ENCODE data around the gene DNAJC18.
"Not testable (repeated sequence)": the region's sequence is repeated elsewhere in the genome, so short reads cannot be mapped to it uniquely, and the experiment has no call there.

Gene DNAJC18

GRCh38 chr5:139426203-139426885 lies 13.0 kb downstream of the DNAJC18 start:
- no peak for DNase-seq (ENCODE audit: low read depth)

DNA sequence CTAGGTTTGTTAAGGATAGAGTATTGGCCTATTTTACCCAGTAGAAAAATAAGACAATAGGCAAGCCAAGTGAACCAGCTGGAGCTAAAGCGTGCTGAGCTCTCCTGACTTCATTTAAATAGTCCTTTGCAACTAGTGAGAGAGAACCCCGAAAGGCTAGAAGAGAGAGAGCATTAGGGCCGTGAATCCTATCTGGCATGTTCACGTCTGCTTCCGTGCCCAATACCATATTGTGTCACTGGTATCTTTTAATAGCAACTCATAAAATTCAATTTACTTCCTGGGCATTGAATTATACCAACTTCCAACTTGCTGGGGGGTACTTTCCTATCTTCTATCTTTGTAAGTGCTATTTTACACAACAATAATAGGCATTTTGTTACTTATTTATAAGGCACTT lies 13.8 kb downstream of the DNAJC18 start:
- DNase-seq (ENCODE audit: low read depth) = no peak

- peak; percentile 74 for DNase-seq (ENCODE audit: low read depth)
Observed at GRCh38 chr5:139422307-139422893, 16.9 kb downstream of the DNAJC18 start.

- no peak for DNase-seq (ENCODE audit: low read depth)
Observed at GRCh38 chr5:139419226-139420192, 19.8 kb downstream of the DNAJC18 start.

- DNase-seq (ENCODE audit: low read depth) = no peak
Observed at GRCh38 chr5:139418793-139419192, 20.5 kb downstream of the DNAJC18 start.

GRCh38 chr5:139417214-139417613 lies 22.1 kb downstream of the DNAJC18 start:
- DNase-seq (ENCODE audit: low read depth) = no peak

GRCh38 chr5:139416651-139417050 lies 22.7 kb downstream of the DNAJC18 start:
- no peak for DNase-seq (ENCODE audit: low read depth)

GRCh38 chr5:139415869-139416268 lies 23.5 kb downstream of the DNAJC18 start:
- no peak for DNase-seq (ENCODE audit: low read depth)

DNA sequence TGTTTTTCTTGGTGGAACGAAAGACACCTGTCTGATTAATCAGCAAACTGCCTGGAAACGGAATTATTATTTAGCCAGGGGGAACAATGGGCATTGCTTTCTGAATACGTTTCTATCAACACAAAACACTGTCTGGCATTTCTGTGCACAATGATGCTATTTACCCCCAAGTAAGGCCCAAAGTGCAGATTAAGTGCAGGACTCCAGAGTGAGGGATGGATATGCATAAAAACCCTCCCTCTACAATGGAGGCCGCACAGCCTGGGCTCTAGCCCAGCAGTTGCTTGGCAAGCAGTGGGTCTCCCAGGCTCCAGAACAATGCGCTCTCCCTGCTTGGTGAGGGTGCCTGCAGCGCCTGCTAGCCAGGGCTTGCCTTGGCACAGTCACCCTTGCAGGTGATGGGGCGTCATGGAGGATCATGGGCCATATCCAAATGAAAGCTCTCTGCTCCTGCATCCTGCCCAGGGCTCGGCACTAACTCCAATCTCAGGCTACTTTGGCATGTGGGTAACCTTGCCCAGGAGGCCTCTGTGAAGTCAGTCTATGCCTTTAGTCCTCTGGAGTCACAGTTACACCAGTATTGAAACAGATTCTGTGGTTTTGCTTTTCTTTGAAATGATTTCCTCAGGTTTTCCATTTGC lies 24.0 kb downstream of the DNAJC18 start:
- no peak for DNase-seq (ENCODE audit: low read depth)

- DNase-seq (ENCODE audit: low read depth) = no peak
Observed at GRCh38 chr5:139414581-139415130, 24.7 kb downstream of the DNAJC18 start.

GRCh38 chr5:139413963-139414362 lies 25.4 kb downstream of the DNAJC18 start:
- DNase-seq (ENCODE audit: low read depth) = no peak

DNA sequence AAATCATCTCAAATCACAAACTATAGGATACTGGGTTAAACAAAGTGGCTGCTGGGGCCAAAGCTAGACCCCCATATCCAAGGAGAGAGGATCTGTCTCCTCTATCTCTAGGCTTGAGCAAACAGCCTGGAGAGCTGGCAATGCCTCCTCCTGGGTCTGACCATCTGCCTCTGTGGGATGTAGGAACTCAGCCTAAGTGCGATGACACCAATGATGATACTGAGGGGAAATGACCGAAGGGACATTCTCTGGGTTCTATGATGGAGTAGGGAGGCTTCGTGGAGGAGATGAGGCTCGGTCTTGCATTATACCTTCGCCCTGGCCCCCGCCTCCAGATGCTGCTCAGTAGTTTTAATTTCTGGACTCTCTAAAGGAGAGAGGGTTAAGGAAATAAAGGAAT lies 26.2 kb downstream of the DNAJC18 start:
- DNase-seq (ENCODE audit: low read depth) = no peak

DNA sequence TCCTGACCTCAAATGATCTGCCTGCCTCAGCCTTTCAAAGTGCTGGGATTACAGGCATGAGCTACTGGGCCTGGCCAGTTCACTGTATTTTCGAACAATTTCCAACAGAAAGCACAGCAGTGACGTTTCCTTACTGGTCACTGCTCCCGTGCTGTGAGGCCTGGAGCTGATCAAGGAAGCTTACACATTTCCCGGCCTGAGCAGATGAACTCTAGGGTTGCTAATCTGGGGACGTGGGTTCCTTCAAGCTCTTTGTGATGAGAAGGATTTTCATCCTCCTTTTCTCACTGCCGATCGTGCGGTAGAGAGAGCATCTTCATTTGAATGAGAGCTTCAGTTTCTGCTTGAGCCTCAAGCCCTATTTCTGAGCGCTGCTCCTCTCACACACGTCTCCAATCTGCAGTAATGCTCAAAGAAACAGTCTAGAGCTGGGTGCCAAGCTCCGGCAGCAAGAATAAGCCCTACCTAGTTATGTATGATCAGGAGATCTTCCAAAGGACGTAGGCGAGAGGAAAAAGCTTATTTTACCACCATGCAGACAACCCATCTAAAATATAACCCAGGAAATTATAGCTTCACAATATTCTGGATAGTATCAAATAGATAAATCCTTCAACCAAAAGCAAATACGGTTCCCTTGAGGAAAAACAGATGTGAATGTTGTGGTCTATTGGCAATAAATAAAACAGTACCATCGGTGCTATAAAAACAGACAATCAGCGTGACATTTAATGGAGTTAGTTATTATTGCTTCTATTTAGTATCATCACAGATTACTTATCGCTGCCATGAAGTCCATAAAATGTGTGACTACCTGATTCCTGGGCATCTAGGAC lies 28.1 kb downstream of the DNAJC18 start:
- no peak for DNase-seq (ENCODE audit: low read depth)

DNA sequence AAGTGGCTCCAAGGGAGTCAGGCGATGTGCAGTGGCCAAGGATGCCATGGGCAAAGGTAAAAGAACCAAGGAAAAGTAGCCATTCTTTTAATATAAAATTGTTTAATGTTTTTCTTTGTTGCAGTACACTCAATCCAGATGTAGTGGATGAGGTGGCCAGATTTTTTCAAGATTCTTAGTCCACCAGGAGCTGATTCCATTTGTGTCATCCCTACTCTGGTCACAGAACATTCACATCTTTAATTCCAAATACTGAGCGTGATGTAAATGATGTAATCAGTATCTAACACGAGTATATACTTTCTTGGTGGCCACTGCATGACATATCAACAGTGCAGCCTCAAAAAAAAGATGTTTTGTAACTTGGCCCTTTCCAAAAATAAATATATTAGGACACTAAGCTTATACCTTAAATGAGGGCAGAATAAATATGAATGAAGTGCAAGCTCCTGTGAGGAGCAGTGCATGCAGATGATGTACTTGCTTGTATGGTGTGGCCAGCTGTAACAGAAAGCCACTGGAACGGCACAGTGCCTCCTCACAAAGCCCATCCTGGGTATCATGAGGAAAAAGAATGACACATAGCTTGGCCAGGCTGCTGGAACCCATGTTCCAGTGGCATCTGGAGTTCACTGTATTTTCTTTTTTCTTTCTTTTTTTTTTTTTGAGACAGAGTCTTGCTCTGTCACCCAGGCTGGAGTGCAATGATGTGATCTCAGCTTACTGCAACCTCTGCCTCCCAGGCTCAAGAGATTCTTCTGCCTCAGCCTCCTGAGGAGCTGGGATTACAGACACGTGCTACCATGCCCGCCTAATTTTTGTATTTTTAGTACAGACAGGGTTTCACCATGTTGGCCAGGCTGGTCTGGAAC lies 29.0 kb downstream of the DNAJC18 start:
- no peak for DNase-seq (ENCODE audit: low read depth)

GRCh38 chr5:139409116-139409515 lies 30.2 kb downstream of the DNAJC18 start:
- not testable (repeated sequence) for DNase-seq (ENCODE audit: low read depth)

- no peak for DNase-seq (ENCODE audit: low read depth)
Observed at GRCh38 chr5:139408191-139408590, 31.1 kb downstream of the DNAJC18 start.

DNA sequence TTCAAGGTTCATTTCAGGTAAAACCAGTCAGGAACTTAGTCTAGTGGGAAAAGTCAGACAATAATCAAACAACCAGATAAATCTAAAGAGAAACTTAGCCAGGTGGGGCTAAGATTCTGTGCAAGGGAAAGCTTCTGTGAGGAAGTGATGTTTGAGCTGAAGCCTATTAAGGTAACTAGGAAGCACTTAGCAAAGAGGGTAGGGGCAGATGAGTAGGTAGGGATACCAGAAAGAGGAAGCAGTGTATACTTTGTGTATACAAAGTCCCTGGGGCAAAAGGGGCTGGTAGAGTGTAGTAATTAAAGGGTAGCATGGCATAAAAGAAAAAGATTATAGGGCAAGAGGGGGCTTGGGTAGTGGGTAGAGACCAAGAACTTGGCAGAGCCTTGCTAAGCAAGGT lies 31.8 kb downstream of the DNAJC18 start:
- no peak for DNase-seq (ENCODE audit: low read depth)

DNA sequence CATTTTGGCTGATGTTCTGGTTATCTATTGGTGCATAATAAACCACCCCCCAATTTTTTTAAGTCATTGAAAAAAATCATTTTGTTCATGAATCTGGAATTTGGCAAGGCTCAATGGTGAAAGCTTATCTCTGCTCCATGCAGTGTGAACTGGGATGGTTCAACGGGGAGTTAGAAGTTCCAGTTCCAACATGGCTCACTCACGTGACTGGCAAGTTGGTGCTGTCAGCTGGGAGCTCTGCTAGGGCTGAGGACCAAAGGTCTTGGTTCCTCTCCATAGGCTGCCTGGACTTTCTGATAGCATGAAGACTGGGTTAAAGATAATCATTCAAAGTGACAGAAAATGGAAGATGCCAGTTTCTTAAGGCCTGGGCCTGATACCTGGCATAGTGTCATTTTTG lies 32.4 kb downstream of the DNAJC18 start:
- DNase-seq (ENCODE audit: low read depth) = no peak

DNA sequence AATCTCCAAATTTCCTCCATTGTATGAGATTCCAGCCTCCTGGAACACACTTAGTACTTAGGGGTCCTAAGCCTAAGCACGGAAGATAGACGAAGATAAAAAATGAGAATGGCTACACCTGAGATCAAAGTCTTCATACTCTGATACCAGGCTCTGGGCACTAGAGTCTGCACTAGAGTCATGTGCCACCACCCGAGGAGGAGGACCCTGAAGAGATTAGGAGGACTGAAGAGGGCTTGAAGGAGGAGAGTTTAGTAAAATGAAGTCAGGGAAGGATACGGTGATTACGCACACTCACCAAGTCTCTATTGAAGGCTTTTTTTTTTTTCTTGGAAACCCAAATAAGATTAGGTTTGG lies 34.9 kb downstream of the DNAJC18 start:
- no peak for DNase-seq (ENCODE audit: low read depth)

DNA sequence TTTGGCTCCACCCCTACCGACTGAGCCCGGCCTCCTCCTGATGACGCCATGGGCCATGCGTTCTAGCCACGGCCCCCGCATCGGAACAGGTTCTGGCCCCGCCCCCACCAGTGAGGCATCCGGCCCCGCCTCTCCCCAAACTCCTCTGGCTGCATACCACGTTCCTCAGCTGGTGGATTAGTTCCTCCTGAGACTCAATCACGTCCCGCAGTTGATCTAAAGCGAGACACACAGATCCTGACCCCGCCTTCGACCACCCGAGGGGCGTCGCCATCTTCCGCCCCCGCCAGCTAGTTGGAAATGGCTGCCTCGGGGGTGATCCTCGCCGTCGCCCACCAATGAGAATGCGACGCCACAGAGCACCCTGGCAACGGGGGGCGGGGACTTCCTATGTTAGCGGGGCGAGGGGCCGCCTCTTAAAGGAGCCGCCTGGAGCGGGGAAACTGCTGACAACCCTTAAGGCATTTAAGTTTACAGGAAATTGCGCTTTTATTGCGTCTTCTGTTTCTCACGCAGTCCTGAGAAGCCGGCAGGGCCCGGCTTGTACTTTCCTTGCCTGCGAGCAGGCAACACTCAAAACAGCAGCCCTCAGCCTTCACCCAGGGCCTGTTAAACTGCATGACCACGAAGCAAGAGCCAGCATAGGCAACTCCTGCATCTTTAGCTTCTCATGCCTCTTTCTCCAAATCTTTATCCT lies 35.4 kb downstream of the DNAJC18 start, which contains the start of gene SPATA24:
SPATA24 (minus strand) TSS at position 303 of the 697 bp plus-strand sequence; CDS start at position 274, 29 bp downstream.
- peak; percentile 98 for DNase-seq (ENCODE audit: low read depth)
